Measurements from ENCODE around the gene CDK5R1.

- TF ChIP-seq CTCF (IDR thresholded peaks at IDR 0.05) (no peak), POLR2A (IDR thresholded peaks at IDR 0.05) (no peak)
Observed at GRCh38 chr17:32463304-32463703, 23.5 kb upstream of the CDK5R1 start.

Measured in body of pancreas (tissue), 4 donors.